Cardiac muscle cell (in vitro differentiated cells and primary cell): ENCODE results near the gene VWA3B. TPM values are rescaled to one million over a fixed set of nuclear protein-coding genes. Genes with fewer than 3 reads are reported as not detected.

Experiments
- DNase-seq, 2 donors: peaks; one replicate each; pipeline versions ENCODE4 v3.0.0 to v3.0.0-alpha.2; 2010 to 2017; ENCODE audit warnings: low read depth in 1 of 2, low spot score in 1 of 2
- H3K27ac ChIP-seq: fragments of 200-600 bp; sonication (generic); 2 replicates; pipeline ENCODE4 v1.5.1; 2016
- H3K27me3 ChIP-seq: fragments of 200-600 bp; sonication (generic); 2 replicates; pipeline ENCODE4 v1.6.0; 2016; ENCODE audit warnings: control low read depth
- H3K36me3 ChIP-seq: fragments of 200-600 bp; sonication (generic); 2 replicates; pipeline ENCODE4 v1.5.1; 2016; ENCODE audit warnings: control low read depth
- H3K4me1 ChIP-seq: fragments of 200-600 bp; sonication (generic); 2 replicates; pipeline ENCODE4 v1.8.1; 2017; ENCODE audit warnings: low read depth, mild to moderate bottlenecking, mixed run types
- H3K4me3 ChIP-seq: fragments of 200-600 bp; sonication (generic); 2 replicates; pipeline ENCODE4 v1.5.1; 2016; ENCODE audit warnings: mild to moderate bottlenecking
- H3K9me3 ChIP-seq: fragments of 200-600 bp; sonication (generic); 2 replicates; pipeline ENCODE4 v1.5.1; 2017; ENCODE audit warnings: low read depth, mild to moderate bottlenecking, control low read depth
- polyA plus RNA-seq: library from polyadenylated mRNA; unstranded; fragments of >200 nt; fragmentation: Nextera tagmentation; extraction: Ambion mirVana; gene quantifications from 2 replicates; pipeline ENCODE4 v1.2.1, GENCODE V29; 2016
- total RNA-seq: library from RNA; depleted of rRNA; stranded (reverse); fragments of >200 nt; gene quantifications from 2 replicates; pipeline ENCODE4 v1.2.3, GENCODE V29; 2016
- TF ChIP-seq, protein P1 (sequence below): IDR thresholded peaks from 2 replicates; pipeline ENCODE4 v1.5.1; 2012; ENCODE audit warnings: low read depth, mild to moderate bottlenecking, low read length

Gene VWA3B
- total and polyA plus RNA-seq, 2 experiments from 2014 or later: 0.09 TPM; not detected in 1

DNA sequence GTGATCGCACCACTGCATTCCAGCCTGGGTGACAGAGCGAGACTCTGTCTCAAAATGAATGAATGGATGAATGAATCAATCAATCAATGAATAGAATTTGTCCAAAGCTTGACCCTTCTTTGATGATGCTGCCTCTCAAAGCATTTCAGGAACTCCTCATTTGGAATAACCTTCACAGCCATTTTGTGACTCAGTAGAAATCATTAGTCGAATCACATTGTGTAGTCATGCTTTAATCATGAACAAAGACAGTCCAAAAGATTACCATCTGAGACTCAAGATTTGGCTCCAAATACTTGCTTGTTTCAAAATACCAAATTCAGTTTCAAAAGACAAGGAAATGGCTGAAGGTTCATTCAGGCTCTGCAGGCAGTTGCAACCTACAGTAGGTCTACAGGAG lies 83.1 kb downstream of the VWA3B start:
- Histone ChIP-seq H3K9me3 (no peaks in the 10 kb centered on the region), H3K27ac (no peak overlapping the region), H3K27me3 (no peaks in the 10 kb centered on the region), H3K4me3 (no peak overlapping the region), H3K36me3 (no peaks in the 10 kb centered on the region), H3K4me1 (peaks cover 3% of the 10 kb centered on the region)
- TF ChIP-seq, protein P1, sequence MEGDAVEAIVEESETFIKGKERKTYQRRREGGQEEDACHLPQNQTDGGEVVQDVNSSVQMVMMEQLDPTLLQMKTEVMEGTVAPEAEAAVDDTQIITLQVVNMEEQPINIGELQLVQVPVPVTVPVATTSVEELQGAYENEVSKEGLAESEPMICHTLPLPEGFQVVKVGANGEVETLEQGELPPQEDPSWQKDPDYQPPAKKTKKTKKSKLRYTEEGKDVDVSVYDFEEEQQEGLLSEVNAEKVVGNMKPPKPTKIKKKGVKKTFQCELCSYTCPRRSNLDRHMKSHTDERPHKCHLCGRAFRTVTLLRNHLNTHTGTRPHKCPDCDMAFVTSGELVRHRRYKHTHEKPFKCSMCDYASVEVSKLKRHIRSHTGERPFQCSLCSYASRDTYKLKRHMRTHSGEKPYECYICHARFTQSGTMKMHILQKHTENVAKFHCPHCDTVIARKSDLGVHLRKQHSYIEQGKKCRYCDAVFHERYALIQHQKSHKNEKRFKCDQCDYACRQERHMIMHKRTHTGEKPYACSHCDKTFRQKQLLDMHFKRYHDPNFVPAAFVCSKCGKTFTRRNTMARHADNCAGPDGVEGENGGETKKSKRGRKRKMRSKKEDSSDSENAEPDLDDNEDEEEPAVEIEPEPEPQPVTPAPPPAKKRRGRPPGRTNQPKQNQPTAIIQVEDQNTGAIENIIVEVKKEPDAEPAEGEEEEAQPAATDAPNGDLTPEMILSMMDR: no peak
- no peak for DNase-seq

DNA sequence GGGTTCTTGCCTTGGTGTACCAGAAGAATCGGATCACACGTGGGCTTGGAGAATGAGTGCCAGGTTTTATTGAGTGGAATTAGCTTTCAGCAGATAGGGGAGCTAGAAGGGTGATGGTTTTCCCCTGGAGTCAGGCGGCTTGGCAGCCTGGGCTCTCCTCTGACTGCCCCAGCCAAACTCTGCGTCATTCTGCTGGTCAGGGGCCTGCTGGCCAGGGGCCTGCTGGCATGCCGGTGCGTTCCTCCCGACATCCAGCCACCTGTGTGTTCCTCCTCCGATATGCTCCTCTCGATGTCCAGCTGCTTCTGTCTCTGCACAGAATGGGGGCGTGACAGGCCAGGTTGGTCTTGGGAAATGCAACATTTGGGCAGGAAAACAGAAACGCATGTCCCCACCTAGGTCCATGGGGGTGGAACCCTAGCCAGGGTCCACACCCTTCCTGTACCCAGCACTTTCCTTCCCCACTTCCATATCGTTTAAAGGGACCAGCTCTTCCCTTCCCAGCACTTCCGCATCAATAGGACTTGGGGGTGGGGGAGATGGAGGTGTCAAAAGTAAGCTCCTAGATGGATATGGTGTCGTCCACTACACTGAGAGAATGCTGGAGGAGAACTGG lies 85.3 kb downstream of the VWA3B start:
- H3K4me3 ChIP-seq: no peak overlapping the region
- no peak overlapping the region for H3K27ac ChIP-seq
- H3K27me3 ChIP-seq: no peaks in the 10 kb centered on the region
- DNase-seq: no peak
- no peaks in the 10 kb centered on the region for H3K4me1 ChIP-seq
- no peaks in the 10 kb centered on the region for H3K36me3 ChIP-seq
- no peaks in the 10 kb centered on the region for H3K9me3 ChIP-seq
- TF ChIP-seq, protein P1: no peak

DNA sequence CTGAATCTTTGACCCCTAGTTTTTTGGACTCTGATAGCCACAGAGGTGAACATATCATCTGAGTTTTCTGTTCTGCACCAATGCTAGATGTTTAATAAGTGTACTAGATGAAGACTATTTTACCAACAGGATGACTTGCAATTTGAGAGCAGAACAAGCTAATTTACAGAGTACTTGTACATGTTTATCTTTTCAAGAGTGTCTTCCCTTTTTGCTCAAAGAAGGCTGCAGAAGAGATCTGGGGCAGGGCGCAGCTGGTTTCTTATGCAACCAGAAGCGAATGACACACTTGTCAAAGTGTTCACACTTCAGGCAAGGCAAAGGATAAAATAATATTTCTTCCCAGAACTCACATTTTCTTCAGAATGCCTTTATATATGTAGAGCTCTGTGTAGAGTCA lies 86.0 kb downstream of the VWA3B start:
- TF ChIP-seq, protein P1: no peak
- Histone ChIP-seq H3K4me3 (no peak overlapping the region), H3K4me1 (no peaks in the 10 kb centered on the region), H3K36me3 (no peaks in the 10 kb centered on the region), H3K27ac (no peak overlapping the region), H3K9me3 (no peaks in the 10 kb centered on the region), H3K27me3 (peaks cover 3% of the 10 kb centered on the region)
- no peak for DNase-seq

DNA sequence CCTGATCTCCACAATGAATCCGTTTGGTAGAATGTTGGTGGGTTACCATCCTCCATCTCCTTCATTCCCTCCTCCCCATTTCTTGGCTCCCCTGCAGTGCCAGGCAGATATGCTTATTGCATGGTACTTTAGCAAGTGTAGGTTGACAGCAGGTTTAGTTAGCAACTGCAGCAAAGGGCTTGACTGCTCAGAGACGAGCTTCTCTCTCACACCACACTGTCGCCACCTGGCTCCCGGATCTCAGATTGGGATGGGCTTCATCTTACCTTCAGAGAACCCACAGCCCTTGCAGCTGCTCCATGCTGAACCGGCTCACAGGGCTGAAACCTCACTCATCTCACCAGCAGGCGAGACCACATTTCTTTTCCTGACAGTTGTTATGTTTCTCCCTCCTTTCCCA lies 88.8 kb downstream of the VWA3B start:
- Histone ChIP-seq H3K27me3 (peaks cover 3% of the 10 kb centered on the region), H3K4me1 (no peaks in the 10 kb centered on the region), H3K27ac (no peak overlapping the region), H3K9me3 (no peaks in the 10 kb centered on the region), H3K4me3 (no peak overlapping the region), H3K36me3 (no peaks in the 10 kb centered on the region)
- peak; percentile 3 to 21 for DNase-seq
- TF ChIP-seq, protein P1: no peak

DNA sequence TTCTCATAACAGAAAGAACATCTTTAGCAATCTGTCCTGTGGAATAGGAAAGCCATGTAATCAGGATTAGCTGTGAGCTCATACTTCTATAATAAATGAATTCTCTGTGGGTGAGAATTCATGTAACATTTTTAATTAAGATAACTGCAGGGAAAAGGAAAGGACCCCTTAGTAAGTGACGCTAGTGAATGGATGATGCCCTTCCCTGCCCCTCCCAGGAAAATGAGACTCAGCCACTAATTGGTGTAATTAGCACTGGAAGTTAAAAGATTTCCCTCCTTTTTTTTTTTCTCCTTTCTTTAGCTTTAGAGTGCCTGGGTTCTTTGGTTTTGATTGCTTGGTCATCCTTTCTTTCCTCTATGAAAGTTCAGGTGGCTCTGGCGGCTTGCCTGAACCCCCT lies 90.3 kb downstream of the VWA3B start:
- TF ChIP-seq, protein P1: no peak
- Histone ChIP-seq H3K27ac (no peak overlapping the region), H3K4me3 (no peak overlapping the region), H3K36me3 (no peaks in the 10 kb centered on the region), H3K9me3 (no peaks in the 10 kb centered on the region), H3K27me3 (peaks cover 3% of the 10 kb centered on the region), H3K4me1 (no peaks in the 10 kb centered on the region)
- DNase-seq: no peak
